Fibroblast of skin of right biceps (primary cell): ENCODE measurements around the gene MKI67.
"Not testable (repeated sequence)": the region's sequence is repeated elsewhere in the genome, so short reads cannot be mapped to it uniquely, and the experiment has no call there.

Experiments
- DNase-seq: peaks from one replicate; pipeline ENCODE4 v3.0.0-alpha.2; 2013

MKI67 gene

DNA sequence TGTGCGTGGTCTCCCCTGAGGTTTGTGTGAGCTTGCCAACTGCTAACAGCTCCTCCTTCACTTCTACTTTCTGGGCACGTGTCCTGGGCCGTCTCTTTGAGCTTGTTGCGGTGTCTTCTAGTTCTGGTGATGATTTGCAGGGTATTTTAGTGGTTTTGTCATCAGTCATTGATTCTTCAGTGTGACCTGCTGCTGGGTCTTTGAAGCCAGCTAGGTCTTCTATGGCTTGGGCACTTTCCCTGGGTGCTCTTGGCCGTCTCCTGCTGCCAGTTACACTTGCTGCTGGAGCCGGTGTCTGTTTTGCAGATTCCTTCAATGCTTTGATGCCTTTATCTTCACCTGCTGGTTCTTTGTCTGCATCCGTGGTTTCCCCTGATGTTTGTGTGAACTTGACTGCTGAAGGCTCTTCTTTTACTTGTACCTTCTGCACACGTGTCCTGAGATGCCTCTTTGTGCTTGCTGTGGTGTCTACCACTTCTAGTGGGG, 23.0 kb downstream of the MKI67 start:
- no peak for DNase-seq

DNA sequence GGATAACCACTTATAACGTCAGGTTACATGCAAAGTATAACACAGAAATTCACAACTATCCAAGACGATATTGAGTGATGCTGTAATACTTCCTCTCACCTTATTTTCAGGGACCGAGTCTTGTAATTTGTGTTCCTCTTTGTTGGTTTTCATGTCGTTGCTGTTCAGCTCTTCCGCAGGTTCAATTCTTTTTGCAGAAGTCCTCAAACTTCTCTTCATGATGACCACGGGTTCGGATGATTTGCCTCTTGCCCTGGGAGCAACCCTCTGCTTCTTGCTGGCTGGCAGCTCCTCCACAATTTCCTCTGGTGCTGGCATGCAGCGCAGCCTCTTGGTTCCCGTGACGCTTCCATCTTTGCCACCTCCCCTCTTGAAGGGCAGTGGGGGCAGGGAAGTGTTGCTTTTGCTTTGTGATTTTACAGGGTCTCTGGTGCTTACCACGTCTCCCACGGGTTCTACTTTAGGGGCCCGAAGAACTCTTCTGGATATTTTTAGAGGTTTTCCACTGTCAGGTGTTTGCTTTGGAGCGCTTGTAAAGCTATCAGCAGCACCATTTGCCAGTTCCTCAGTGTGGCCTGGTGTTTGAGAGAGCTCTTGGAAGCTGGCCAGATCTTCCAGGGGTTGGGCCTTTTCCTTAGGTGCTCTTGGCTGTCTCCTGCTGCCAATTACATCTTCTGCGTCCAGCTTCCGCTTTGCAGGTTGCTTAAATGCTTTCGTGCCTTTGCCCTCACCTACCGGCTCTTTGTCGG, 23.6 kb downstream of the MKI67 start:
- no peak for DNase-seq

DNA sequence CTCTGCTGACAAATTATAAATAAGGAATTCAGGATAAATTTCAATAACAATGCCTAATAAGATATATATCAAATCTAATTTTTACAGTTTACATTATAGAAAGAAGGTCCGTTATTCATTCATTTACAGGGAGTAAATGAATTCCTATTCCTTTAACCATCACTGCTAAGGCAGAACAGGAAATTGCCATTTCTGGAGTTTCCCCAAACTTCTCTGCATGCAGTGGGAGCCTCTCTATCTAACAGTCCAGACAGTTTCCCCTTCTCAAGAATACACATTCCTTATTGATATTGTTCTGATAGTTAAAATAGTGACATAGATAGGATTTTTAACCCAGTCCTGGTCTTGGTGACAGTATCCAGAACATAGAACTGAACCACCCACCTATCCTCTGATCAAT, 24.3 kb downstream of the MKI67 start:
- no peak for DNase-seq

DNA sequence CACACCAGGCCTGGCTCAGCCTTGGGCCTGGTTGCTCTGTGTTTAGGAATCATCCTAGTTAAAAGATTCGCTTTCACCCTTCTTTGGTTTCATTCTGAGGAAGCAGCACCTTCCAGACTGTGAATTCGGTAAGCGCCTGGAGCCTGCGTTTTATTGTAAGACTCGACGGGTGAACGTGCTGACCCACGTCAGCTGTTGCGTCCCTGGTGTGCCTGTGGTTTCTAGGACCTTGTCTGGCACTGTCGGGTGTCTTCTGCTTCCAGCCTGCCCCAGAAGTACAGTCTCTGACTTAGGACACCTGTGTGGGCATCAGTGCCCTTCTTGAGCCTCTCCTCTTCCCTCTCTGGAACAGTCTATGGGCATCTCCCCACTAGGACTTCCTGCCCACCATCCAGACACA, 26.3 kb downstream of the MKI67 start:
- no peak for DNase-seq

DNA sequence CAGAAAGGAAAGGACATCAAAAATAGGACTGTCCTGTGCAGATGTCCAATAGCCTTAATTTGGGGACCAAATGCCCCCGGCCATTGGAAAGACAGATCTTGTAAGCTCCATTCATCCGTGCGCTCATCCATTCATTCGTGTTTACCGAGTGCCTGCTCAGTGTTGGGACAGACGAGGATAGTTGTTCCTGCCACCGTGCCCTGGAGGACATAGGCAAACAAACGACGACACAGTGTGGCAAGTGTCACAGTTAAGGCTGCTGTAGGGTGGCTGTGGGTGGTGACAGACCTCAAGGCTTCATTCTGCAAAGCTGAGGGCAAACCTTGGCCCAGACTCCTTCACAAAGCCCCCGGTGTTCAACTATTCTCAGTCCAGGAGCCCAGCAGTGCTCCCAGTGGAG, 27.6 kb downstream of the MKI67 start:
- no peak for DNase-seq

DNA sequence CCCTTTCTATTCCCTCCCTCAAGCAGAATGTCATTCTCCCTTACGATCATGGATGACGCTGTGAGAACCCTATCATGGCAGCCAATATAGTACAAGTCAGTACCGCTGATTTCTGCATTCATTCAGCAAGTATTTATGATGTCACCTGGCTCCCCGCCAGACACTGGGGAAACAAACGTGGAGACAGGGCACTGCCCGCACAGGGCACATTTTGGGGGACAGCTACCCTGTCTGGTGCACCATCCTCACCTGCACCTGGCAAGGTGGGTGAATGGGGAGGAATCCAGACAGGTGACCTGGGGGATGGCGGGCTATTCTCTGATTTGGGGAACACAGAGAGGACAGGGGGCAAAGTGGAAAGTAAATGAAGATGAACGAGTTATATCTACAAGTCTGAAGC, 28.4 kb downstream of the MKI67 start:
- peak; percentile 30 for DNase-seq

DNA sequence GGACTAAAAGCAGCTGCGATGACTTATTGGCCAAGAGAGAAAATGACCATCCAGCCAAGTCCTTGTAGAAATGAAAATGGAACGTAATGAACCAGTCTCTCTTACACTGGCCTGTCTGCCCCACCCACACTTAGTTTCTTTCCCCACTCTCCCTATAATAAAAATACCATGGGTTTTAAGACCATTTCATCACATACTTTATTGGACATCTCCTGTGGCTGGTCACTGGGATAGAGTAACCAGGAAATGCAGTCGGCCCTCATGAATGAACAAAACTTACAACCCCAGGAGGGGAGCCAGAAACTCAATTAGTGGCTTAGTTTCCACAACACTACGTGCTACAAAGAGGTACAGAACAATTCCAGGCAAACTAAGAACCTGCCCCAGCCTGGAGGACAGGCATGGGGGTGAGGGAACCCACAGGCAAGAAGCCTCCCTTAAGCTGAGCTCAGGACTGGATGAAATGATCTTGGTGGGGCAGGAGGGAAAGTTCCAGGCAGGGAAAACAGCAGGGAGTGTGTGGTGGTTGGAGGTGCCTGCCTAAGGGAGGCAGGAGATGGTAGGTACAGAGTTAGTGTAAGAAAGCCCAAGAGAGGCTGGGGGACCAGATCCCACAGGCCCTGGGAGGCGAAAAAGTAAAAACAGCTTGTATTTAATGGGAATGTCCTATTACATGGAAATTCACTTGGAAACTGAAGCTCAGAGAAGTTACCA, 29.6 kb downstream of the MKI67 start:
- no peak for DNase-seq

DNA sequence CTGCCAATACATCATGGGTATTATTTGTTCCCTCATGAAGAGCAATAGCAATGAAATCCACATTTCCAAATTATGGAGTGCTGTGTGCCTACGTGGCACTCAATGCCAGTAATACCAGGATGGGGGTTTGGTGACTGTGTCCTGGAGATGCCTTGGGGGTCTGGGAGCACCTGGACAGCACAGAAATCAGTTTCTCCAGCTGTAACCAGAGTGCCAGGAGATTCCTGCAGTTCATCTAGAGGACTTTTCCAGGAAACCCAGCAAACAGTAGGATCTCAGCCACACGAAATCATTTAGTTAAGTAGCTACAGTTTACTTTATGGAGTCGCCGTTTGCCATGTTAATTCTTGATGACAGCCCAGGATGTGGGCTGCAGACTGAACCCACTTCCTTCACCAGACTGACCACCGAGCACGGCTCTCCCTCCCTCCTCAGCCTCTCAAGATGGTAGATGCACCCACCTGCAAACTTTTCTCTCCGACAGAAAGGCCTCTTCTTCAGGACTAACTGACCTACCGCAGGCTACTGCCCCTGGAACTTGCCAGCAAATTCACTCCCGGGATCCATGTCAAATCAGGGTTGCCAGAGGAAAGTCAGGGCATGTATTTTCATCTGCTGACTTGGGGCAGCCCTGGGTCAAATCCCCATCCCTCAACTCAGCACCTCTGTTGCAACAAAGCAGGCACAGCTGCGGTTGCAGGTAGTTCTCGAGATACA, 30.3 kb downstream of the MKI67 start:
- no peak for DNase-seq

DNA sequence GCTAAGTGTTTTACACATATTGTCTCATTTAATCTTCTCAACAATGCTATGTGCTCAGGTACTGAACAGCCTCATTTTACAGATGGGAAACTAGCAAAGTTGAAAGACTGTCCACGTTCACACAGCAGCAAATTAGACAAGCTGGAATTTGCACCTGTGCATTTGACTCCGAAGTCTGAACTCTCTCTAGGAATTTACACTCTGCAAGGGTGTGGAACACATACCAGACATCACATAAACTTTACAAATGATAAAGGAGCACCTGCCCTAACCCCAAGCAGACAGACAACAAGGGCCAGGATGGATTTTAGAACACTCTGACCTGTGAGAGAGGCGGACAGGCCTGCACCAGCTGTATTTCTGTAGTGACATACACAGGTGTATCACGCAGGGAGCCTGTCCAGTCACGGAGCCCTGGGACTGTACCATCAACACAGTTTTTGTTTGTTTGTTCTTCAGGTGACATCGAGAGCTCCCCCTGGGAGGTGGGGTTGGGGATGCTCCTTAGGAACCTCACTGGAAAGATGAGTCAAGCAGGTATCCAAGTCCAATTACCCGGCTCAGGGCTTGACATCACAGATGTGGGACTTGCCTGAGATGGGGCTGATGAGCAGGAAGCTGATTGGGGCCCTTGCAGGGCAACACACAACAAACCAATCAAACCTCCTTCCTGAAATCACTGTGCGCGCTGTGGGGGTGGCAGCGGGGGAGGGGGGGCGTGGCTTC, 31.0 kb downstream of the MKI67 start:
- peak; percentile 7 for DNase-seq

DNA sequence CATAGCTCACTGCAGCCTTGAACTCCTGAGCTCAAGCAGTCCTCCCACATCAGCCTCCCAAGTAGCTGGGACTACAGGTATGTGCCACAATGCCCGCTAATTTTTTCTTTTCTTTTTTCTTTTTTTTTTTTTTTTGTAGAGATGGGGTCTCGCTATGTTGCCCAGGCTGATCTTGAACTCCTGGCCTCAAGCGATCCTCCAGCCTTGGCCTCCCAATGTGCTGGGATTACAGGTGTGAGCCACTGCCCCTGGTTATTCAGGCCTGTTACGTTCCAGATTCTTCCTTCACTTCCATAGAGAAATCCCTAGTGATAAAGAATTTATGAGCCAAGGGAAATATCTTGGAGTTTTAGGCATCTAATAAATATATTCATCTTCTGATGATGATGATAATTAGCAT, 31.6 kb downstream of the MKI67 start:
- not testable (repeated sequence) for DNase-seq

DNA sequence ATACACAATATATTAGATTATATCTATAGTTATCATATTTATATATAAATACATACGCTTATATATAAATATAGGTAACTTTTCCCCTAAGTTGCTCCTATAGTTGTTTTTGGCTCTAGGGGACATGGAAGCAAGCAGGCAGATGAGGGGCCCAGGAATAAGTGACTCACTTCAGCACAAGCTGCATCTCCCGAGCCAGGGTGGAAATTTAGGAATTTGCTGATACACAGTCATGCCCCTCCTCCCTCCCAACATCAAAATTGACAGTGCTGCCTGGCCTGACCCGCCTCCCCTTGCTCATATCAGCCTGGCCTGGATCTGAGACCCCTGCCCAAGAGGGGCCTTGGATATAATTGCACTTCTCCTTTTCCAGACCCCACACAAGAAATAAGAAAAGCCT, 33.8 kb downstream of the MKI67 start:
- peak; percentile 48 for DNase-seq

DNA sequence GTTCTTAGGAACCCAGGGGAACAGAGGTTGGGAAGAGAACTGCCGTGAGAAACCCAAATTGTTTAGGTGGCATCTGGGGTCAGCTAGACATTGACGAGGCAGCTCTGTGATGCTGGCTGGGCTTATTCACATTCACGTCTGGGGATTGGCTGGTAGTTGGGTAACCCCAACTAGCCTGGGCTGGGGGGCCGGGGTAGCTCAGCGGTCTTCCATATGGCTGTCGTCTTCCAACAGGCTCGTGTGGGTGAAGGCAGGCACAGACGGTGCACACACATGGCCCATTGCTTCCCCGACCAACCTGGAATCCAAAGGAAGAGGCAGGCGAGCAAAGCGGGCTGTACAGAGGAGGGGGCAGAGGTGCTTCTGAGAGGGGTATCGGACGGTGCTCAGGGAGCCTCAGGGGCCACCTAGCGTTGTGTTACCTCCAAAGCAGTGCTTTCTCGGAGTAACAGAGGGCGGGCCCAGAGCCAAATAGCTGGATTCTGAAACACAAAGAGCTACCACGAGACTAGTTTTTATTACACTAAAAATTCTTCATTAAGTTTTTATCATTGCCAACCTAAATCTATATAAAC, 34.5 kb downstream of the MKI67 start:
- no peak for DNase-seq

DNA sequence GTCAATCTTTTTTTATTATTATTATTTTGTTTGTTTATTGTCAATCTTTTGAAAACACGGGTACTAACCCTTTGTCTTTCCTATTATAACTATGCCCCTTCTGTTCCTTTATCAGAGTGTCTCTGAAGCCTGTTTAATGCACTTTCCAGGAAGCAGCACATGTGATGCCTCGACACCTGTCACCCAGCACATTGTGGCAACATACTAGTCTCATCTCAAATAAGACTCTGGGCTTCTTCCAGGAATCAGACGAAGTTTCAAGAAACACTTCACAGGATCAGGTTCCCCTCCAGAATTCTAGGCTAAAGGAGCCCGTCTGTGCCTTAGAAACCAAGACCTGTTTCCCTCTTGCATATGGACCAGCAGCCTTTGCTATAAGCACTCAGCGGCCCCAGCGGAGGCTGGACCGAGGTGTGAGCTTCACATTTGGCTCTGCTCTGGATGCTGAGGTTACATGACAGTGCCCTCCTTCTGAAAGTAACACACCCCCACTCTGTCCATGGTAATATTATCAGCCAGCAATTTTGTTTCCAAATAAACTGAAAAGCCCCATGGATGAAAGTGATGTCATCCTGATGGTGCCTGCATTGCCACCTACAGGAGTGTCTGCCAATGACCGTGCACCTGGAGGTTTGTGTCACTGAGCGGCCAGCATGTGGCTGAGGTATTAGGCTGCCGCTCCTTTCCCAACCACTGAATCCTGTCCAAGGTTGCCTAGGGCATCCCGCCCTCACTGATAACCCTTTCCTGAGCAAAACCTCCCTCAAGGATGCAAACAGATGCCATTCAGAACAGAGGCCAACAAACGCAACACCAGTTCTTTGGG, 38.1 kb downstream of the MKI67 start:
- DNase-seq: no peak

DNA sequence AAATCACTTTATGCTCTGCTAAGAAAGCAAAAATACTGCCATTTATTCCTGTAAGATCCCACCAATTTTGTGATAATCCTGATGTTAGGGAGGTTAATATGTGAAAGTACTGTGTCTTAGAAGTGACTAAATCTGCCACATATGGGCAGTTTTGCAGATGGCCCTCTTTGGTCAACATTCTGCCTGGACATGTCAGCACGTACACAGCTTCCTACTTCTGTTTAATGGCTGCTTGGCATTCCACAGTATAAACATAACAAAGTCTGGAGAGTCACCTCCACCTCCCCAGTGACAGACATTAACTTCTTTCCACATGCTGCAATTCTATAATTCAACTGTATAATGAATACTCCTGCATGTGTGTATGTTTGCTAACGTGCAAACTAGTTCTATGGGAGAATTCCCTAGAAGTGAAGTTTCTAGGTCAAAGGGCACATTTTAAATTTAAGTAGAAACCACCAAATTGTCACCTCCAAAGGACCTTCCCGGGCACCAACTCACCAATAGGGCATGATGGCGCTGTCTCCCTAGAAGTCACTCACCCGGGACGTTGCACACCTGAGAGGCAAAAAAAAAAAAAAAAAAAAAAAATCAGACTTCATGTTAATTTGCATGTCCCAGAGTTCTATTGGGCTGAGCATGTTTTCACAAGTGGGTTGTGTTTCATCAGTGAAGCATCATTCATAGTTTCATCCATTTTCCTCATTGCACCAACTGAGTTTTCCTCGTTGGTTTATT, 38.9 kb downstream of the MKI67 start:
- DNase-seq: no peak

DNA sequence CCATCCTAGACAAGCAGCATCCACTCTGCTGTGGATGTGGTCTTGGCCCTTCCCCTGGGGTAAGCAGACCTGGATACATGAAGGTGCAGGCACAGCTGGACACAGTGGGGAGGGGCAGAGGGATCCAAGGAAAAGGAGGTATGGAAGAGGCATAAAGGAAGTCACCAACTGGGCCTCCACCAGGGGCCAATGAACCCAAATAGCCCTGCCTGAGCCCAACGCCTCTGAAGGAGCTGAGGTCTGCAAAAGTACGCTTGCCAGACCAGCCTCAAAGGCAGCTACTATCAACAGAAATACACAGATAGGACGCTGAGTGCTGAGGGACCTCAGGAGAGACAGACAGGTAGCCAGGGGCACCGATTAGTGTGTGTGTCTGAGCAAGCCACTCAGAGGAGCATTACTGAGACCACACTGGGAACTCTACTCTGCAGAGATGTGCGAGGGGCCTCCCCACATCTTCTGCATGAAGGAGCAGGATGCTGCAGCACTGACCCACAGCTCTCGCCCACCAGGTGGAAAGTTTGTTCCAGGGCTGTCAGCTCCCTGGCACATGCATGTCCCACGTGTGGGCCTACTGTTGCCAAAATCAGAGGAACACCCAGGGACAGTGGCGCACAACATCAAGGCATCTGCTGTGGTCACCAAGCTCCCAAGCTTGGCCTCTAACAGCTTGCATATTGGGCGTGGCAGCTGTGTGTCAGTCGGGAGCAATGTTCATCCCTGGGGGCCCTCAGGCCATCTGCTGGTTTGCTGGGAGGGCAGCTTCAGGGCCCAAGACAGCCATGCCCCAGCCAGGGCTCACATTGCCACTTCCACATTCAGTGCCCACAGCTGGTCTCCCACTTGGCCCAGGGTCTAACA, 40.0 kb downstream of the MKI67 start:
- DNase-seq: no peak

DNA sequence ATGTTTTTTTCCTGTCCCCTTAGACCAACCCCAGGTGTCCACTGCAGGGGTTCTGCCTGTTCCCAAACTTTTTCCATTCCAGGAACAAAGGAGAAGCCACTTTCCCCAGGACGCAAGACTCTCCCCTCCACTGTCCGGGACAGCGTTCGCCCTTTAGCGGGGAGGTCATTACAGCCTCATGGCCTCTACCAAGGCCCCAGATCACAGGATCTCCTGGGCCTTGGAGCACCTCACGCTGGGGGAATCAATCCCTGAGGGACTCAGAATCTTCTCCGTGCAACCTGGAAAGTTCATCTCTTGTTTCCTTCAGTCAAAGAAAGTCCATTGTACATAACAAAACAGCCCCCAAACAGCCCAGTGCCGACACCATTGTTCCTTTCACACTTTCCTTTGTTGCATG, 41.2 kb downstream of the MKI67 start:
- no peak for DNase-seq

DNA sequence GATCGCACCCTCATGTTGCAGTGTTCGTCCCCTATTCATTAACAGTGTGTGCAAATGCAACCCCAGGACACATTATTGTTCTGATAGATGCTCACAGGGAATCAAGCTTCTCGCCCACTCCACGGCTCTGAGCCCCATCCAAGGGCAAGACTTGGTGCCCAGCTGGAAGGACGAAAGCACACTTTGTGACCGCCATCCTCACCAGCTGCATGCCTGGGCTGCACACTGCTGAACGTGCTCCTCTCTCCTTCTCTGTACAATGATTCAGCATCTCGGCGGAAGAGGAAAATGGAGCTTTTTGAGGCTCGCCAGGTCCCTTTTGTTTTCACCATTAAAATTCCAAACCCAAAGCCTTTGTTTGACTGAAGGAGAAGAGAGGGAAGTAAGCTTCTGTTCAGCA, 41.9 kb downstream of the MKI67 start:
- no peak for DNase-seq

DNA sequence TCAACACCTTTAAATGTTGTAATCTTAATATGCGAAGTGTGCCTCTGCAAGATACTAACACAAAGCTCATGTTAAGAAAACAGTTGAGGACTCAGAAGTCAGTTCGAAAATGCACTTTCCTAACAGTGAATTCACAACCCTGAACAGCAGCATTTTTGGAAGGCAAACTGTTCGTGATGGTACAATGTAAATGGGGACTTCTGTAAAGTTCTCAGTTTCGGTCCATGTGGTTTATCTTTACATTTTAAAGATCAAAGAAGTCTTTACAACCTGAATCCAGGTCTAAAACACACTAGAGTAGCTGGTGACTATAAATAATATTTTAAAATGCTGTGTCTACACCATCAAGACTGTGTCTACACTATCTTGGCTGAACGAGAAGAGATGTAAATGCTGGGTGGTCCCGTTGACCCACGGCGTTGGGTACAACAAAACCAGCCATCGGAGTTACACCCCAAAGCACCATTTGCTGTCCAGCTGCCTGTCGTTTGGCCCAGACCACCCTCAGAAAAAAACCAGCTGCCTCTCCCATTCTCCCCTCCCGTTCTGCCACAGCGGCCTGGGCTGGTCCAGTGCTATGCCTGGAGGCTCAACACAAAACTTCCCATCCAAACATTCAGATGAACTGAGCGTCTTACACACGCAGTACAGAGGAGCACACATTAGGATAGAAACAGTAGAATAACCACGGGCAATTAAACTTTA, 42.9 kb downstream of the MKI67 start:
- DNase-seq: no peak

DNA sequence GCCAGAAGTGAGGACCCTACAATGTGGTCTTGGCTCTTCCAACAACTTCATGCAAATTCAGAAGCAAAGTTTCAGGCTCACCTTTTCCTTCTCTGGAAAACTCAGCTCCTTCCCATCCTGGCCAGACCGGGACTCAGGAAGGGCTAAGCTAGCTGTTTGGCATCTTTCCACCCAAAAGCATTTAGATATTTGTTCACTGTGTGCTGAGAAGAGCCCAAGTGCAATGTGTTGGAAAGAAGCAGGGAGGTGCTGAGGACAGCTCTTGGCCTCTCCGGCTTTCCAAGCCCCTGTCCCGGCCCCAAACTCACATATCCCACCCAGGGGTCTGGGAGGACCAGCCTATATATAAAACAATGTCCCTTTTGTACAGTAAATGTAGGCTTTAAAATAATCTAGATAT, 44.5 kb downstream of the MKI67 start:
- DNase-seq: no peak

DNA sequence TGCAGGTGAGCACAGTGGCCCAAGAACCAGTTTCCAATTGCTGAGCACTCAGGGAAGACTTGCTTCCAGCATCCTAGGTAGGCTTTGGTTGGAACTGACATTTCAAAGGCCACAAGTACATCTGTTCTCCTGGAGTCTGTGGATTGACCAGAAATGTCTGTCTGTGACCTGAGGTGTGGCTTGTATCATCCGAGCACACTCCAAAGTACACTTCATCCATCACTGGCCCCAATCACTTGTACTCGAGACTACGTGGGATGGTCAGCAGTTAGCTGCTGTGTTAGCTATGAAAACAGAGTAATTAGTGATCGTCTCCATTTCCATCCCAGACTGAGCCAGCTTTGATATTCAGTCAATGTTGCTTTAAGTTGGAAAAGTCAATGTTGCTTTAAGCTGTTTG, 45.0 kb downstream of the MKI67 start:
- DNase-seq: no peak
